ENCODE results near the gene CRISP2.

CRISP2 gene, protein sequence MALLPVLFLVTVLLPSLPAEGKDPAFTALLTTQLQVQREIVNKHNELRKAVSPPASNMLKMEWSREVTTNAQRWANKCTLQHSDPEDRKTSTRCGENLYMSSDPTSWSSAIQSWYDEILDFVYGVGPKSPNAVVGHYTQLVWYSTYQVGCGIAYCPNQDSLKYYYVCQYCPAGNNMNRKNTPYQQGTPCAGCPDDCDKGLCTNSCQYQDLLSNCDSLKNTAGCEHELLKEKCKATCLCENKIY

GRCh38 chr6:49713346-49713745, at the start of gene CRISP2:
CRISP2 (minus strand) TSS chr6:49713543; CDS start chr6:49709196, 4,347 bp downstream.
- no peak within 1 kb of the TSS for H3K4me3 ChIP-seq (ENCODE audit: low read depth, low read length)
- TF ChIP-seq, protein P1, sequence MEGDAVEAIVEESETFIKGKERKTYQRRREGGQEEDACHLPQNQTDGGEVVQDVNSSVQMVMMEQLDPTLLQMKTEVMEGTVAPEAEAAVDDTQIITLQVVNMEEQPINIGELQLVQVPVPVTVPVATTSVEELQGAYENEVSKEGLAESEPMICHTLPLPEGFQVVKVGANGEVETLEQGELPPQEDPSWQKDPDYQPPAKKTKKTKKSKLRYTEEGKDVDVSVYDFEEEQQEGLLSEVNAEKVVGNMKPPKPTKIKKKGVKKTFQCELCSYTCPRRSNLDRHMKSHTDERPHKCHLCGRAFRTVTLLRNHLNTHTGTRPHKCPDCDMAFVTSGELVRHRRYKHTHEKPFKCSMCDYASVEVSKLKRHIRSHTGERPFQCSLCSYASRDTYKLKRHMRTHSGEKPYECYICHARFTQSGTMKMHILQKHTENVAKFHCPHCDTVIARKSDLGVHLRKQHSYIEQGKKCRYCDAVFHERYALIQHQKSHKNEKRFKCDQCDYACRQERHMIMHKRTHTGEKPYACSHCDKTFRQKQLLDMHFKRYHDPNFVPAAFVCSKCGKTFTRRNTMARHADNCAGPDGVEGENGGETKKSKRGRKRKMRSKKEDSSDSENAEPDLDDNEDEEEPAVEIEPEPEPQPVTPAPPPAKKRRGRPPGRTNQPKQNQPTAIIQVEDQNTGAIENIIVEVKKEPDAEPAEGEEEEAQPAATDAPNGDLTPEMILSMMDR (IDR thresholded peaks at IDR 0.05; ENCODE audit: low read depth, low read length, missing control alignments), result no peak
- no peak for DNase-seq (ENCODE audit: low read depth)
- in situ Hi-C loops (cut with HindIII; ENCODE audit: low sequenced_read_pairs), result no loop called here

DNA sequence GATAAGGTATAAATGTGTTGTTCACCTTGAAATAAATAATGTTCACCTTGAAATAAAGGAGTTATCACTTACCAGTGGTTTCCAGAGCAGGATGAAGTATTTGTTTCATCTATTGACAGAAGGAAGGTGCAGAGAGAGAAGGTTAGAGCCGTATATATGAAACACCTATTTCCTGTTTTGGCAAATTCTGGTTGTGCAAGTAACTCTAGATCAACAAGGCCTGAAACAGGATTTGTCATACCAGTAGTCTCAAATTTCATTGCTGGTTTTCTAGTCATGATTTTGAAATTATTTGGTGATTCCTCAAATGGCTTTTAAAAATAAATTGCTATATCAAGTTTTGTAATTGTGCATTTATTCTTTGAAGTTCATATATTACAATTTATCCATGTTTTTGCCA, 30.9 kb upstream of the CRISP2 start, which contains the start of gene CRISP3:
Gene CRISP3 (minus strand): TSS at position 130 of the 400 bp plus-strand sequence. CDS start 21 bp downstream, at position 109.
- in situ Hi-C loops (cut with HindIII; ENCODE audit: low sequenced_read_pairs), result no loop called here
- no peak within 1 kb of the TSS for H3K4me3 ChIP-seq (ENCODE audit: low read depth, low read length)
- no peak for DNase-seq (ENCODE audit: low read depth)
- TF ChIP-seq, protein P1 (IDR thresholded peaks at IDR 0.05; ENCODE audit: low read depth, low read length, missing control alignments), result no peak

GRCh38 chr6:49743429-49743828, 30.1 kb upstream of the CRISP2 start:
- TF ChIP-seq, protein P1 (IDR thresholded peaks at IDR 0.05; ENCODE audit: low read depth, low read length, missing control alignments), result no peak
- H3K4me3 ChIP-seq (ENCODE audit: low read depth, low read length), result no peak overlapping the region
- in situ Hi-C loops (cut with HindIII; ENCODE audit: low sequenced_read_pairs), result no loop called here
- no peak for DNase-seq (ENCODE audit: low read depth)

DNA sequence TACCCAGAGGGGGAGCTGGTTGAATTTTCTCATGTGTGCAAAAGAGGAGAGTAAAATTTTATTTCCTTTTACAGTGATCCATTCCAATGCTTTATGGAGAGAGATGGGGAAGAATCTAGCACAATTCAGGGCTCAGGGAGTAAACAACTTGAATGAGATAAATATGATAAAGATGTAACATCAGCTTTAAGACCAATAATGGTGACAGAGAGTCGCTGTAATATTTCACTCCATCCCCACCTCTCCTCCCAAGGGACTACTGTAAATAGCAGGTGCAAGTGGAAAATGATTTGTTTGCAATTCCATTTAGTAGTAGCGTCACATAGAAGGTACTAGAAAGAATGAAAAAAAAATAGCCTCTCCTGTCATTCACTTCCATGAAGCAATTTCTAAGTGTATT, 26.1 kb upstream of the CRISP2 start:
- H3K4me3 ChIP-seq (ENCODE audit: low read depth, low read length), result no peak overlapping the region
- no peak for DNase-seq (ENCODE audit: low read depth)
- TF ChIP-seq, protein P1 (IDR thresholded peaks at IDR 0.05; ENCODE audit: low read depth, low read length, missing control alignments), result no peak
- in situ Hi-C loops (cut with HindIII; ENCODE audit: low sequenced_read_pairs), result no loop called here

GRCh38 chr6:49736017-49736508, 22.7 kb upstream of the CRISP2 start:
- H3K4me3 ChIP-seq (ENCODE audit: low read depth, low read length), result no peak overlapping the region
- in situ Hi-C loops (cut with HindIII; ENCODE audit: low sequenced_read_pairs), result no loop called here
- DNase-seq (ENCODE audit: low read depth), result no peak
- TF ChIP-seq, protein P1 (IDR thresholded peaks at IDR 0.05; ENCODE audit: low read depth, low read length, missing control alignments), result no peak

GRCh38 chr6:49733680-49734079, 20.3 kb upstream of the CRISP2 start:
- no peak overlapping the region for H3K4me3 ChIP-seq (ENCODE audit: low read depth, low read length)
- DNase-seq (ENCODE audit: low read depth), result no peak
- TF ChIP-seq, protein P1 (IDR thresholded peaks at IDR 0.05; ENCODE audit: low read depth, low read length, missing control alignments), result no peak
- in situ Hi-C loops (cut with HindIII; ENCODE audit: low sequenced_read_pairs), result no loop called here
